Stomach (tissue), 9 donors: ENCODE results near the gene C2orf42. TPM values are rescaled to one million over a fixed set of nuclear protein-coding genes. Genes with fewer than 3 reads are reported as not detected.
"Not testable (repeated sequence)": the region's sequence is repeated elsewhere in the genome, so short reads cannot be mapped to it uniquely, and the experiment has no call there.

Experiments used
- DNase-seq, 2 donors: peaks; one replicate each; pipeline versions ENCODE4 v3.0.0 to v3.0.0-alpha.2; 2013 to 2019
- H3K27ac ChIP-seq, 5 donors: fragments of 200-600 bp in 4 of 5; sonication (generic) in 4 of 5; one replicate each; pipeline ENCODE4 v1.5.1; 2013 to 2019; ENCODE audit warnings: mild to moderate bottlenecking in 1 of 5, moderate library complexity in 1 of 5
- H3K27me3 ChIP-seq, 3 donors: fragments of 200-600 bp; sonication (generic); one replicate each; pipeline ENCODE4 v1.5.1; 2017 to 2019; ENCODE audit warnings: mixed run types in 1 of 3
- H3K36me3 ChIP-seq, 4 donors: fragments of 200-600 bp; sonication (generic); 1 replicate in 3 of 4; 2 replicates in 1 of 4; pipeline ENCODE4 v1.5.1; 2016 to 2019
- H3K4me1 ChIP-seq, 4 donors: fragments of 200-600 bp; sonication (generic); one replicate each; pipeline ENCODE4 v1.5.1; 2016 to 2019
- H3K4me3 ChIP-seq, 4 donors: fragments of 200-600 bp; sonication (generic) in 3 of 4; one replicate each; pipeline ENCODE4 v1.5.1; 2016 to 2019; ENCODE audit warnings: mild to moderate bottlenecking in 1 of 4
- H3K9me3 ChIP-seq, 4 donors: fragments of 200-600 bp; sonication (generic); one replicate each; pipeline ENCODE4 v1.5.1; 2016 to 2019
- EP300 ChIP-seq: sonication (generic); formaldehyde crosslinking; IDR thresholded peaks from one replicate; pipeline ENCODE4 v1.6.1; 2017; ENCODE audit warnings: antibody characterized with exemption
- POLR2A ChIP-seq, 4 donors: fragments of 450-650 bp; IDR thresholded peaks; one replicate each; pipeline ENCODE4 v1.6.1; 2016; ENCODE audit warnings: antibody characterized with exemption in 4 of 4, control low read depth in 2 of 4, mild to moderate bottlenecking in 1 of 4, moderate library complexity in 1 of 4
- POLR2AphosphoS5 ChIP-seq, 3 donors: sonication (generic); formaldehyde crosslinking; IDR thresholded peaks; one replicate each; pipeline ENCODE4 v1.6.1; 2016; ENCODE audit warnings: antibody characterized with exemption in 3 of 3
- WGBS, 5 donors: extraction: QIAGEN DNeasy Blood & Tissue Kit in 3 of 5; methylation state at CpG; one replicate each; pipeline versions ENCODE4 v1.1.5 to v1.1.7; 2013 to 2018; 5-methylcytosine and 5-hydroxymethylcytosine counted together
- intact Hi-C: fragments of 100-400 bp; cut with DNase I; formaldehyde crosslinking; loops from one replicate; pipeline ENCODE4 v1.15.1; 2023; ENCODE audit warnings: low total_unique reads
- polyA plus RNA-seq, 3 donors: library from polyadenylated mRNA; stranded (reverse); fragments of 200-250 nt; gene quantifications; one replicate each; pipeline ENCODE4 v1.2.3, GENCODE V29; 2013
- total RNA-seq, 5 donors: library from RNA; depleted of rRNA; stranded (reverse); fragments of >200 nt; gene quantifications; one replicate each; pipeline versions ENCODE4 v1.1.0 to v1.2.3, GENCODE V29; 2014 to 2016
- TF ChIP-seq, protein P1 (sequence below), 7 experiments: fragments of 450-650 bp in 4 of 7; fragments of 200-600 bp in 3 of 7; sonication (generic) in 3 of 7; IDR thresholded peaks; one replicate each; pipeline ENCODE4 v1.5.1; 2016 to 2019; ENCODE audit warnings: antibody characterized with exemption in 7 of 7, control low read depth in 2 of 7, mild to moderate bottlenecking in 1 of 7
- donor health status: healthy with polysubstance abuse.
- donor health status: Bipolar disorder and iron deficiency.
- donor health status: healthy.

The C2orf42 gene
- total and polyA plus RNA-seq, 8 donors = 2.6 to 23.2 (median 6.0) TPM

DNA sequence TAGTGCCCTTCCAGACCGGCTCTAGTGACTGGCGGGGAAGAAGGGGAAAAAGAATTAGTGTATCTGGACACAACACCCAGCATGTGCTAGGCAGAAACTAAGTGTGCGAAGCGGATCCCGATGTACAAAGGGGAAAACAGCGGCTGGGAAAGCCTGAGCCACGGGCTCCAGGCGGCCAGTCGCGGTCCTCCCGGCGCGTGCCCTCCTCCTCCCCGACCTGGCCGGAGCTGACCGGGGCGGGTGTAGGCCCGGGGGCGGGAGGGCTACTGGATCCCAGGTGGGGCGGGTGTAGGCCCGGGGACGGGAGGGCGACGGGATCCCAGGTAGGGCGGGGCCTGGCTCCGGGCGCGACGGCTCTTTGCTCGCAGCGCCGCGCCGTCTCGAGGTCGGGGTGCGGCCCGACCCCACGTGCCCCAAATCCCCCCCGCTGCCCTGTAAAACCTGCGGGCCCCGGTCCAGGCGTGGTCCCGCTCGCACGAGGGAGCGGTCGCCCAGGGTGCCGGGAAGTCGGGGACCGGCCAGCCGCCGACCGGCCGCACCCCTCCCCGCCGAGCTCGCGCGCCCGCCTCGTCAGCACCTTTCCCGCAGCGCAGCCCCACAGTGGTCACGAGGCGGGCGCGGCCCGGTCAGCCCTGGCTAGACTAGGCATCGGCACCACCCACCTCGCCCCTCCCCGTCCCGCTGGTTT lies 48.8 kb downstream of the C2orf42 start:
- peak overlapping the region; percentile 31 to 63 (median 50) for H3K4me3 ChIP-seq
- intact Hi-C loops = no loop called here
- WGBS, 5 donors = 0 to 1% (median 0%) methylated on average over 33 to 73 of the region's 73 CpGs
- peaks cover 15 to 33% (median 27%) of the 10 kb centered on the region in 4 donors for H3K4me1 ChIP-seq
- no peaks in the 10 kb centered on the region for H3K9me3 ChIP-seq
- peak overlapping the region; percentile 96 to 99 (median 98) for H3K27ac ChIP-seq
- H3K36me3 ChIP-seq = no peaks in the 10 kb centered on the region
- TF ChIP-seq EP300 = no peak
- TF ChIP-seq, protein P1, sequence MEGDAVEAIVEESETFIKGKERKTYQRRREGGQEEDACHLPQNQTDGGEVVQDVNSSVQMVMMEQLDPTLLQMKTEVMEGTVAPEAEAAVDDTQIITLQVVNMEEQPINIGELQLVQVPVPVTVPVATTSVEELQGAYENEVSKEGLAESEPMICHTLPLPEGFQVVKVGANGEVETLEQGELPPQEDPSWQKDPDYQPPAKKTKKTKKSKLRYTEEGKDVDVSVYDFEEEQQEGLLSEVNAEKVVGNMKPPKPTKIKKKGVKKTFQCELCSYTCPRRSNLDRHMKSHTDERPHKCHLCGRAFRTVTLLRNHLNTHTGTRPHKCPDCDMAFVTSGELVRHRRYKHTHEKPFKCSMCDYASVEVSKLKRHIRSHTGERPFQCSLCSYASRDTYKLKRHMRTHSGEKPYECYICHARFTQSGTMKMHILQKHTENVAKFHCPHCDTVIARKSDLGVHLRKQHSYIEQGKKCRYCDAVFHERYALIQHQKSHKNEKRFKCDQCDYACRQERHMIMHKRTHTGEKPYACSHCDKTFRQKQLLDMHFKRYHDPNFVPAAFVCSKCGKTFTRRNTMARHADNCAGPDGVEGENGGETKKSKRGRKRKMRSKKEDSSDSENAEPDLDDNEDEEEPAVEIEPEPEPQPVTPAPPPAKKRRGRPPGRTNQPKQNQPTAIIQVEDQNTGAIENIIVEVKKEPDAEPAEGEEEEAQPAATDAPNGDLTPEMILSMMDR (IDR thresholded peaks at IDR 0.05) = no peak
- peak in 1 of 4 donors; percentile 52 for TF ChIP-seq POLR2A (IDR thresholded peaks at IDR 0.05)
- TF ChIP-seq POLR2AphosphoS5 (IDR thresholded peaks at IDR 0.05) = peak in 1 of 3 donors; percentile 90
- no peaks in the 10 kb centered on the region for H3K27me3 ChIP-seq
- DNase-seq = peak in 1 of 2 donors; percentile 80

DNA sequence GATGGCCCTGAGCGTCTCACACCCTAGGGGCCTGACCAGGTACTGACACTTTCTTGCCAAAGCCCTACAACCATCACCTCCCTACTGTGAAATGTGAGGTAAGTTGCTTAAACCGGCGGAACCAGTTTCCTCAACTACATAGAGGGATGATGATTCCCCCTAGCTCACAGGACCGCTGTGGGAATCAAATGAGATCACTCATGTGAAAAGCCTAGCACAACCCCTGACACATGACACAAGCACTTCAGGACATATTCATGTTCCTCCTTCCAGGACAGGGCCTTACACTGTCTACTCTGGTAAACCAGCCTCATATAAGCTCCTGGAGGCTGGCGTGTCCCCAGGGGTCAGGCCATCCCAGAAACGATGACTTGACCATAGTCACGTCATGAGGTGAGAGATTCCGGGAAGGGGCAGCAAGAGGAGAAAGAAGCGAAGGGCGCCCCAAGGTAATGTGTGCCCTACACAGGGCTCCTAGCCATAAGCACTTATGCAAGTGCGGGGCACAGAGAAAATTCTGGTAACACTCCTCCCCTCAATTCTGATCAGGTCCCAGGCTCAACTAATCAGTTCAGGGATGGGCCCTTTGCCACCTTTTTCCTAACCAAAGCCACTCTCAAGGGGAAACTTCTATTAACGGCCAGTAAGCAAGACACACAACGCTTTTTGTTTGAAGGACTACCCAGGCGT lies 49.5 kb downstream of the C2orf42 start:
- peak; percentile 71 to 95 for DNase-seq
- TF ChIP-seq POLR2AphosphoS5 (IDR thresholded peaks at IDR 0.05) (peak in 2 of 3 donors; percentile 55 to 79), EP300 (no peak)
- TF ChIP-seq, protein P1 (IDR thresholded peaks at IDR 0.05) = peak in 5 of 7 experiments; percentile 14 to 52 (median 34)
- no peaks in the 10 kb centered on the region for H3K27me3 ChIP-seq
- peaks cover 19 to 40% (median 31%) of the 10 kb centered on the region in 4 donors for H3K4me1 ChIP-seq
- no peaks in the 10 kb centered on the region for H3K9me3 ChIP-seq
- no peaks in the 10 kb centered on the region for H3K36me3 ChIP-seq
- WGBS, 5 donors = 32 to 46% (median 34%) methylated on average over 14 of the region's 14 CpGs
- H3K27ac ChIP-seq = peak overlapping the region; percentile 96 to 99 (median 98)
- intact Hi-C loops = no loop called here
- peak overlapping the region; percentile 31 to 63 (median 50) for H3K4me3 ChIP-seq

DNA sequence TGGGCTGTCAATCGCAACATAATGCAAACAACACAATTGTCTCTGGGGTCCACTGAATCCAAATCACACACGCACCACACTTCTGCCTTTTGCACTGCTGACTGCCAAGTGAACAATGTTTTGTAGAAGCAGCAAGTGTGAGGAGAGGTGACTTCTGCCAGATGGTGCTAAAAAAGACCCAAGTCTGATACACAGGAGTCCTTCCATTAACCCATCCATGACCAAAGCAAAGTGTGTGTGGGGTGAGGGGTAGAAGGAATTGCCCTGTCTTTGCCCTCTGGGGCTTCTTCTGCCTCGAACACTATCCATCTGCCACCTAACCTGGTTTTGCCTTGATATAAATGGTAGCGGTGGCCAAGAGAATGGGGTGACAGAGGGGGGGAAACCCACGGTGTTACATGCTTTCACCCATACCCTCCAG lies 50.0 kb downstream of the C2orf42 start:
- 64 to 78% (median 74%) methylated on average over 5 of the region's 5 CpGs for WGBS, 5 donors
- Histone ChIP-seq H3K4me1 (peaks cover 25 to 45% (median 34%) of the 10 kb centered on the region in 4 donors), H3K27me3 (no peaks in the 10 kb centered on the region), H3K27ac (peak overlapping the region; percentile 96 to 99 (median 98)), H3K9me3 (no peaks in the 10 kb centered on the region), H3K36me3 (no peaks in the 10 kb centered on the region), H3K4me3 (peak overlapping the region in 2 of 4 donors; percentile 48 to 52)
- intact Hi-C loops = no loop called here
- DNase-seq = no peak
- TF ChIP-seq, protein P1 (IDR thresholded peaks at IDR 0.05) = no peak
- TF ChIP-seq POLR2A (IDR thresholded peaks at IDR 0.05) = no peak
- TF ChIP-seq POLR2AphosphoS5 (IDR thresholded peaks at IDR 0.05) = no peak
- TF ChIP-seq EP300 = no peak

DNA sequence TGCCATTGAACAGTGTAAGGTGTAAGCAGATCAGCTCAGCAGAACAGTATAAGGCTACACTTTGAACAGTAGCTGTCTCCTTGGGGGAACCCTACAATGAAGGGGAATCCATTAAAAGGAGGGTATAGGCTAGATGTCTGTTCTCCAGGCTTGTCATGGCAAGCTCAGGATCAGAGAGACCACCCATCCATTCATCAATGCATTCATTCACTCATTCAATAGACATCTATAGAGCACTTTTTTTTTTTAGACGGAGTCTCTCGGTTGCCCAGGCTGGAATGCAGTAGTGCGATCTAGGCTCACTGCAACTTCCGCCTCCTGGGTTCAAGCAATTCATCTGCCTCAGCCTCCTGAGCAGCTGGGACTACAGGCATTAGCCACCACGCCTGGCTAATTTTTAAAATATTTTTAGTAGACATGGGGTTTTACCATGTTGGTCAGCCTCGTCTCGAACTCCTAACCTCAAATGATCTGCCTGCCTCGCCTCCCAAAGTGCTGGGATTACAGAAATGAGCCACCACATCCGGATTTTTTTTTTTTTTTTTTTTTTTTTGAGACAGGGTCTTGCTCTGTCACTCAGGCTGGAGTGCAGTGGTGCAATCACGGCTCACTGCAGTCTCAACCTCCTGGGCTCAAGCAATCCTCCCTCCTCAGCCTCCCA lies 56.4 kb downstream of the C2orf42 start:
- not testable (repeated sequence) for H3K27me3 ChIP-seq, H3K36me3 ChIP-seq, H3K9me3 ChIP-seq, H3K4me3 ChIP-seq, DNase-seq
- WGBS, 5 donors = 80 to 91% (median 90%) methylated on average over 10 of the region's 10 CpGs
- H3K4me1 ChIP-seq = peaks cover 31 to 65% (median 51%) of the 10 kb centered on the region in 4 donors
- intact Hi-C loops = loop anchor here (5.0 kb wide), 1 partner anchor 42 kb away; no protein-coding TSS in a partner anchor
- peak overlapping the region; percentile 4 to 93 (median 90) for H3K27ac ChIP-seq
